Measurements from ENCODE around the gene TMEM131. TPM values are rescaled to one million over a fixed set of nuclear protein-coding genes. Genes with fewer than 3 reads are reported as not detected.
A peak's percentile ranks its signal among the peaks of the same experiment; 100 is the strongest.

The TMEM131 gene
- total RNA-seq, 5 donors from 2014 or later (not counting 1 experiment from before 2014, with no cell fraction given) = 39.3 to 43.9 (median 41.1) TPM

- CTCF ChIA-PET = interaction anchor here in 1 of 2 donors (1.0 kb wide), 1 partner anchor 187 kb away, joined by 3 read pairs; no protein-coding TSS in a partner anchor
- H3K27me3 ChIP-seq (replicated peaks in 1 of 2; ENCODE audit: control insufficient read depth in 2 of 2, extremely low read depth in 1 of 2, insufficient read depth in 2 of 2, low read length in 1 of 2) = no peaks in the 10 kb centered on the region
- H3K36me3 ChIP-seq (ENCODE audit: control insufficient read depth in 2 of 2, extremely low read depth in 1 of 2, insufficient read depth in 1 of 2, low read length in 1 of 2) = no peaks in the 10 kb centered on the region
- H3K27ac ChIP-seq (ENCODE audit: low read length) = peak overlapping the region; percentile 55
- peaks cover 47 to 55% (median 52%) of the 10 kb centered on the region in 3 donors for H3K4me1 Mint-ChIP-seq
- ATAC-seq (replicated peaks in 1 of 4) (no peak), DNase-seq (no peak)
- peak overlapping the region; percentile 92 to 98 (median 93) for H3K4me3 Mint-ChIP-seq
- POLR2A ChIA-PET = no interaction called here
- no CpG with 5 or more reads among the region's 4 CpGs for WGBS (ENCODE audit: insufficient coverage)
- no peaks in the 10 kb centered on the region for H3K9me3 Mint-ChIP-seq
- H3K4me1 ChIP-seq (ENCODE audit: control insufficient read depth in 1 of 2, extremely low read depth in 1 of 2, insufficient read depth in 2 of 2, low read length in 2 of 2) = peaks cover 17 to 21% of the 10 kb centered on the region in 2 experiments
- H3K9me3 ChIP-seq = no peaks in the 10 kb centered on the region
- no peaks in the 10 kb centered on the region for H3K27me3 Mint-ChIP-seq
- H3K36me3 Mint-ChIP-seq = no peaks in the 10 kb centered on the region
- H3K4me3 ChIP-seq (ENCODE audit: control insufficient read depth in 1 of 2, extremely low read depth in 1 of 2, low read length in 1 of 2) = peak overlapping the region; percentile 70 to 76
- H3K27ac Mint-ChIP-seq = peak overlapping the region; percentile 93 to 95
Measured at GRCh38 chr2:97994476-97994875, 1.3 kb downstream of the TMEM131 start.

GRCh38 chr2:97993926-97994325 is 1.8 kb downstream of the TMEM131 start:
- Histone ChIP-seq H3K9me3 (no peaks in the 10 kb centered on the region), H3K27ac (ENCODE audit: low read length) (no peak overlapping the region), H3K36me3 (ENCODE audit: control insufficient read depth in 2 of 2, extremely low read depth in 1 of 2, insufficient read depth in 1 of 2, low read length in 1 of 2) (no peaks in the 10 kb centered on the region), H3K4me1 (ENCODE audit: control insufficient read depth in 1 of 2, extremely low read depth in 1 of 2, insufficient read depth in 2 of 2, low read length in 2 of 2) (peaks cover 17 to 21% of the 10 kb centered on the region in 2 experiments), H3K27me3 (replicated peaks in 1 of 2; ENCODE audit: control insufficient read depth in 2 of 2, extremely low read depth in 1 of 2, insufficient read depth in 2 of 2, low read length in 1 of 2) (no peaks in the 10 kb centered on the region), H3K4me3 (ENCODE audit: control insufficient read depth in 1 of 2, extremely low read depth in 1 of 2, low read length in 1 of 2) (no peak overlapping the region)
- Mint-ChIP-seq H3K4me3 (peak overlapping the region; percentile 92 to 98 (median 93)), H3K9me3 (no peaks in the 10 kb centered on the region), H3K27me3 (no peaks in the 10 kb centered on the region), H3K36me3 (no peaks in the 10 kb centered on the region), H3K4me1 (peaks cover 47 to 59% (median 52%) of the 10 kb centered on the region in 3 donors), H3K27ac (peak overlapping the region in 1 of 2 donors; percentile 44)
- WGBS (ENCODE audit: insufficient coverage) = 94% methylated on average over 2 of the region's 6 CpGs
- ChIA-PET CTCF (no interaction called here), POLR2A (no interaction called here)
- DNase-seq (no peak), ATAC-seq (replicated peaks in 1 of 4) (no peak)

- peak overlapping the region; percentile 92 to 98 (median 93) for H3K4me3 Mint-ChIP-seq
- no peak overlapping the region for H3K27ac Mint-ChIP-seq
- ATAC-seq (replicated peaks in 1 of 4) = no peak
- Histone ChIP-seq H3K27ac (ENCODE audit: low read length) (no peak overlapping the region), H3K36me3 (ENCODE audit: control insufficient read depth in 2 of 2, extremely low read depth in 1 of 2, insufficient read depth in 1 of 2, low read length in 1 of 2) (no peaks in the 10 kb centered on the region), H3K9me3 (no peaks in the 10 kb centered on the region), H3K27me3 (replicated peaks in 1 of 2; ENCODE audit: control insufficient read depth in 2 of 2, extremely low read depth in 1 of 2, insufficient read depth in 2 of 2, low read length in 1 of 2) (no peaks in the 10 kb centered on the region), H3K4me3 (ENCODE audit: control insufficient read depth in 1 of 2, extremely low read depth in 1 of 2, low read length in 1 of 2) (no peak overlapping the region), H3K4me1 (ENCODE audit: control insufficient read depth in 1 of 2, extremely low read depth in 1 of 2, insufficient read depth in 2 of 2, low read length in 2 of 2) (peaks cover 17 to 21% of the 10 kb centered on the region in 2 experiments)
- ChIA-PET CTCF (no interaction called here), POLR2A (no interaction called here)
- peaks cover 5% of the 10 kb centered on the region for H3K36me3 Mint-ChIP-seq
- peaks cover 55 to 65% (median 59%) of the 10 kb centered on the region in 3 donors for H3K4me1 Mint-ChIP-seq
- DNase-seq = no peak
- WGBS (ENCODE audit: insufficient coverage) = 93% methylated on average over 2 of the region's 3 CpGs
- H3K27me3 Mint-ChIP-seq = no peaks in the 10 kb centered on the region
- H3K9me3 Mint-ChIP-seq = peaks cover 2 to 7% (median 5%) of the 10 kb centered on the region in 3 donors
Measured at GRCh38 chr2:97992836-97993825, 2.6 kb downstream of the TMEM131 start.

GRCh38 chr2:97991081-97991856 is 4.5 kb downstream of the TMEM131 start:
- ATAC-seq (replicated peaks in 1 of 4) = no peak
- Histone ChIP-seq H3K27ac (ENCODE audit: low read length) (no peak overlapping the region), H3K4me3 (ENCODE audit: control insufficient read depth in 1 of 2, extremely low read depth in 1 of 2, low read length in 1 of 2) (no peak overlapping the region), H3K9me3 (no peaks in the 10 kb centered on the region), H3K36me3 (ENCODE audit: control insufficient read depth in 2 of 2, extremely low read depth in 1 of 2, insufficient read depth in 1 of 2, low read length in 1 of 2) (no peaks in the 10 kb centered on the region), H3K27me3 (replicated peaks in 1 of 2; ENCODE audit: control insufficient read depth in 2 of 2, extremely low read depth in 1 of 2, insufficient read depth in 2 of 2, low read length in 1 of 2) (no peaks in the 10 kb centered on the region), H3K4me1 (ENCODE audit: control insufficient read depth in 1 of 2, extremely low read depth in 1 of 2, insufficient read depth in 2 of 2, low read length in 2 of 2) (peaks cover 11 to 21% of the 10 kb centered on the region in 2 experiments)
- WGBS (ENCODE audit: insufficient coverage) = 100% methylated on average over 4 of the region's 7 CpGs
- Mint-ChIP-seq H3K36me3 (peaks cover 5% of the 10 kb centered on the region), H3K27me3 (no peaks in the 10 kb centered on the region), H3K4me3 (peak overlapping the region in 1 of 3 donors; percentile 2), H3K9me3 (peaks cover 2 to 10% (median 5%) of the 10 kb centered on the region in 3 donors), H3K4me1 (peaks cover 66 to 77% (median 71%) of the 10 kb centered on the region in 3 donors), H3K27ac (no peak overlapping the region)
- ChIA-PET POLR2A (no interaction called here), CTCF (no interaction called here)
- DNase-seq = no peak

- no peaks in the 10 kb centered on the region for H3K27me3 ChIP-seq (replicated peaks in 1 of 2; ENCODE audit: control insufficient read depth in 2 of 2, extremely low read depth in 1 of 2, insufficient read depth in 2 of 2, low read length in 1 of 2)
- no peak overlapping the region for H3K27ac Mint-ChIP-seq
Measured at GRCh38 chr2:97988722-97989121, 7.0 kb downstream of the TMEM131 start.

GRCh38 chr2:97985998-97986397 is 9.8 kb downstream of the TMEM131 start:
- Histone ChIP-seq H3K36me3 (ENCODE audit: control insufficient read depth in 2 of 2, extremely low read depth in 1 of 2, insufficient read depth in 1 of 2, low read length in 1 of 2) (no peaks in the 10 kb centered on the region), H3K9me3 (no peaks in the 10 kb centered on the region), H3K4me1 (ENCODE audit: control insufficient read depth in 1 of 2, extremely low read depth in 1 of 2, insufficient read depth in 2 of 2, low read length in 2 of 2) (no peaks in the 10 kb centered on the region), H3K27me3 (replicated peaks in 1 of 2; ENCODE audit: control insufficient read depth in 2 of 2, extremely low read depth in 1 of 2, insufficient read depth in 2 of 2, low read length in 1 of 2) (no peaks in the 10 kb centered on the region), H3K4me3 (ENCODE audit: control insufficient read depth in 1 of 2, extremely low read depth in 1 of 2, low read length in 1 of 2) (no peak overlapping the region), H3K27ac (ENCODE audit: low read length) (no peak overlapping the region)
- no peak overlapping the region for H3K27ac Mint-ChIP-seq
- no peak for ATAC-seq (replicated peaks in 1 of 4)
- WGBS (ENCODE audit: insufficient coverage) = no CpG with 5 or more reads among the region's 2 CpGs
- H3K4me3 Mint-ChIP-seq = no peak overlapping the region
- H3K36me3 Mint-ChIP-seq = peaks cover 22% of the 10 kb centered on the region
- DNase-seq = no peak
- ChIA-PET POLR2A (no interaction called here), CTCF (no interaction called here)
- H3K27me3 Mint-ChIP-seq = no peaks in the 10 kb centered on the region
- peaks cover 2 to 10% (median 5%) of the 10 kb centered on the region in 3 donors for H3K9me3 Mint-ChIP-seq
- H3K4me1 Mint-ChIP-seq = peaks cover 61 to 70% (median 65%) of the 10 kb centered on the region in 3 donors

More at GRCh38 chr2:97988722-97989121, 7.0 kb downstream of the TMEM131 start:
- Histone ChIP-seq H3K36me3 (ENCODE audit: control insufficient read depth in 2 of 2, extremely low read depth in 1 of 2, insufficient read depth in 1 of 2, low read length in 1 of 2) (no peaks in the 10 kb centered on the region), H3K4me1 (ENCODE audit: control insufficient read depth in 1 of 2, extremely low read depth in 1 of 2, insufficient read depth in 2 of 2, low read length in 2 of 2) (peaks cover 6 to 10% of the 10 kb centered on the region in 2 experiments), H3K27ac (ENCODE audit: low read length) (no peak overlapping the region), H3K9me3 (no peaks in the 10 kb centered on the region), H3K4me3 (ENCODE audit: control insufficient read depth in 1 of 2, extremely low read depth in 1 of 2, low read length in 1 of 2) (no peak overlapping the region)
- Mint-ChIP-seq H3K27me3 (no peaks in the 10 kb centered on the region), H3K9me3 (peaks cover 2 to 10% (median 5%) of the 10 kb centered on the region in 3 donors), H3K4me3 (no peak overlapping the region), H3K4me1 (peaks cover 65 to 74% (median 68%) of the 10 kb centered on the region in 3 donors), H3K36me3 (peaks cover 10% of the 10 kb centered on the region)
- ATAC-seq (replicated peaks in 1 of 4) = no peak
- DNase-seq = no peak
- WGBS (ENCODE audit: insufficient coverage) = no CpG with 5 or more reads among the region's 2 CpGs
- ChIA-PET CTCF (no interaction called here), POLR2A (no interaction called here)
